GM10248 (cell line): ENCODE measurements around the gene EFNB2.

Source experiments
- CTCF ChIA-PET: fragments of 300-600 bp; sonication (Branson Sonifier 250); formaldehyde crosslinking; extraction: SDS; loops from one replicate; lab custom pipeline; 2021; ENCODE audit warnings: antibody characterized with exemption; lab: Yijun Ruan, JAX
- POLR2A ChIA-PET: fragments of 350-650 bp; sonication (Branson Sonifier 250); formaldehyde crosslinking; extraction: SDS; loops from one replicate; lab custom pipeline; 2020; ENCODE audit warnings: antibody characterized with exemption; lab: Yijun Ruan, JAX
- DNase-seq: peaks from one replicate; pipeline ENCODE4 v3.0.0; 2012; ENCODE audit errors: extremely low spot score
- CTCF ChIP-seq: IDR thresholded peaks from 2 replicates; pipeline ENCODE4 v1.5.1; 2012; ENCODE audit warnings: mild to moderate bottlenecking, low read depth; ENCODE audit errors: extremely low read depth, missing control alignments, control extremely low read depth

Gene EFNB2

GRCh38 chr13:106484084-106484483 is 51.4 kb downstream of the EFNB2 start:
- no peak for DNase-seq
- TF ChIP-seq CTCF = no peak
- CTCF ChIA-PET = interaction anchor here (1.5 to 2.8 kb wide), 2 partner anchors 9 to 23 kb away, joined by 3 to 10 read pairs; no protein-coding TSS in a partner anchor
- POLR2A ChIA-PET = no interaction called here

- CTCF ChIA-PET = no interaction called here
- TF ChIP-seq CTCF = no peak
- no peak for DNase-seq
- POLR2A ChIA-PET = no interaction called here
Observed at GRCh38 chr13:106481919-106482318, 53.5 kb downstream of the EFNB2 start.

- ChIA-PET CTCF (interaction anchor here (1.1 to 1.2 kb wide), 3 partner anchors 9 to 29 kb away, joined by 3 to 4 read pairs (median 3); no protein-coding TSS in a partner anchor), POLR2A (no interaction called here)
- no peak for DNase-seq
Observed at GRCh38 chr13:106480351-106480910, 55.0 kb downstream of the EFNB2 start.

GRCh38 chr13:106479929-106480328 is 55.5 kb downstream of the EFNB2 start:
- DNase-seq = no peak
- TF ChIP-seq CTCF = no peak
- ChIA-PET CTCF (interaction anchor here (1.1 to 1.2 kb wide), 3 partner anchors 9 to 30 kb away, joined by 3 to 4 read pairs (median 3); no protein-coding TSS in a partner anchor), POLR2A (no interaction called here)

More at GRCh38 chr13:106480351-106480910, 55.0 kb downstream of the EFNB2 start:
- TF ChIP-seq CTCF = no peak

GRCh38 chr13:106478116-106478515 is 57.3 kb downstream of the EFNB2 start:
- CTCF ChIA-PET = no interaction called here
- TF ChIP-seq CTCF = no peak
- no peak for DNase-seq
- POLR2A ChIA-PET = no interaction called here

- CTCF ChIA-PET = no interaction called here
Observed at GRCh38 chr13:106477303-106477702, 58.2 kb downstream of the EFNB2 start.

More at GRCh38 chr13:106477303-106477702, 58.2 kb downstream of the EFNB2 start:
- no peak for DNase-seq
- POLR2A ChIA-PET = no interaction called here
- TF ChIP-seq CTCF = no peak
